GM19463 (cell line): ENCODE data around the gene CCDC88A.

Source experiments
- ATAC-seq: cut with Tn5 transposase; IDR thresholded peaks from one replicate; pipeline ENCODE4 v1.9.1; 2021; ENCODE audit warnings: mild to moderate bottlenecking, moderate library complexity; ENCODE audit not compliant: unreplicated experiment

The CCDC88A gene

GRCh38 chr2:55425431-55425831 is 5.8 kb upstream of the CCDC88A start:
- ATAC-seq: no peak

- ATAC-seq: no peak
Measured at GRCh38 chr2:55422876-55423665, 3.4 kb upstream of the CCDC88A start.

- ATAC-seq: no peak
Measured at GRCh38 chr2:55421326-55421725, 1.7 kb upstream of the CCDC88A start.

GRCh38 chr2:55420871-55421270 is 1.2 kb upstream of the CCDC88A start:
- ATAC-seq: no peak

GRCh38 chr2:55420439-55420725 is 726 bp upstream of the CCDC88A start:
- ATAC-seq: no peak

GRCh38 chr2:55419233-55419678 is 400 bp downstream of the CCDC88A start:
- peak; percentile 8 for ATAC-seq

- no peak for ATAC-seq
Measured at GRCh38 chr2:55418512-55419232, 984 bp downstream of the CCDC88A start.

GRCh38 chr2:55418072-55418471 is 1.6 kb downstream of the CCDC88A start:
- no peak for ATAC-seq

- no peak for ATAC-seq
Measured at GRCh38 chr2:55416786-55417568, 2.7 kb downstream of the CCDC88A start.

- ATAC-seq: no peak
Measured at GRCh38 chr2:55415300-55415699, 4.4 kb downstream of the CCDC88A start.

- peak; percentile 56 for ATAC-seq
Measured at GRCh38 chr2:55408918-55409868, 10.5 kb downstream of the CCDC88A start.

GRCh38 chr2:55408098-55408882 is 11.4 kb downstream of the CCDC88A start:
- ATAC-seq: peak; percentile 9

GRCh38 chr2:55405116-55405515 is 14.5 kb downstream of the CCDC88A start:
- no peak for ATAC-seq

- no peak for ATAC-seq
Measured at GRCh38 chr2:55403256-55403998, 16.2 kb downstream of the CCDC88A start.

- no peak for ATAC-seq
Measured at GRCh38 chr2:55401124-55401523, 18.5 kb downstream of the CCDC88A start.

- ATAC-seq: no peak
Measured at GRCh38 chr2:55400332-55400731, 19.3 kb downstream of the CCDC88A start.

GRCh38 chr2:55399815-55400214 is 19.8 kb downstream of the CCDC88A start:
- ATAC-seq: no peak

- ATAC-seq: peak; percentile 73
Measured at GRCh38 chr2:55395724-55396605, 23.7 kb downstream of the CCDC88A start.
